Gastrocnemius medialis (tissue), 4 donors: ENCODE measurements around the gene ERCC4. TPM values are rescaled to one million over a fixed set of nuclear protein-coding genes. Genes with fewer than 3 reads are reported as not detected.

ENCODE experiments used
- ATAC-seq, 2 donors: fragments of 150-250 bp; one replicate each; pipeline ENCODE4 v1.9.1; 2016
- DNase-seq, 2 donors: peaks; one replicate each; pipeline ENCODE4 v3.0.0-alpha.2; 2019
- H3K27ac ChIP-seq, 4 donors: fragments of 200-600 bp; sonication (generic); 1 replicate in 1 of 4; 2 replicates in 3 of 4; pipeline ENCODE4 v1.5.1; 2016 to 2018; ENCODE audit warnings: mild to moderate bottlenecking in 2 of 4, moderate library complexity in 1 of 4
- H3K27me3 ChIP-seq, 3 donors: fragments of 200-600 bp; sonication (generic) in 2 of 3; 1 replicate in 1 of 3; 2 replicates in 2 of 3; pipeline versions ENCODE4 v1.5.1 to v1.6.0; 2016 to 2019; ENCODE audit warnings: mild to moderate bottlenecking in 1 of 3, moderate library complexity in 1 of 3
- H3K36me3 ChIP-seq, 2 donors: fragments of 200-600 bp; sonication (generic) in 1 of 2; one replicate each; pipeline ENCODE4 v1.5.1; 2017 to 2018
- H3K4me1 ChIP-seq, 2 donors: fragments of 200-600 bp; sonication (generic) in 1 of 2; one replicate each; pipeline ENCODE4 v1.5.1; 2016 to 2017; ENCODE audit warnings: mild to moderate bottlenecking in 2 of 2
- H3K4me3 ChIP-seq, 4 donors: fragments of 200-600 bp; sonication (generic) in 3 of 4; 1 replicate in 1 of 4; 2 replicates in 3 of 4; pipeline ENCODE4 v1.5.1; 2016 to 2019; ENCODE audit warnings: mild to moderate bottlenecking in 2 of 4
- H3K9me3 ChIP-seq, 3 donors: fragments of 200-600 bp; sonication (generic) in 2 of 3; 1 replicate in 1 of 3; 2 replicates in 2 of 3; pipeline ENCODE4 v1.5.1; 2016 to 2019
- POLR2A ChIP-seq, 2 donors: fragments of 450-650 bp; IDR thresholded peaks; one replicate each; pipeline ENCODE4 v1.6.1; 2017; ENCODE audit warnings: antibody characterized with exemption in 2 of 2, mild to moderate bottlenecking in 2 of 2, moderate library complexity in 2 of 2
- in situ Hi-C, 4 donors: fragments of 200-750 bp; cut with MboI; loops; one replicate each; pipeline versions ENCODE4 v1.15.0 to v1.8.0; 2017; ENCODE audit warnings: low sequenced_read_pairs in 4 of 4
- intact Hi-C: fragments of 100-400 bp; cut with DNase I; formaldehyde crosslinking; loops from one replicate; pipeline ENCODE4 v1.15.1; 2023; ENCODE audit warnings: low total_unique reads
- total RNA-seq, 4 donors: library from RNA; depleted of rRNA; stranded (reverse); fragments of >200 nt; gene quantifications; one replicate each; pipeline versions ENCODE4 v1.1.0 to v1.2.3, GENCODE V29; 2016
- TF ChIP-seq, protein P1 (sequence below), 5 experiments: fragments of 450-650 bp in 3 of 5; fragments of 200-600 bp in 2 of 5; sonication (generic) in 2 of 5; IDR thresholded peaks in 4 of 5; conservative IDR thresholded peaks in 1 of 5; 1 replicate in 4 of 5; 2 replicates in 1 of 5; pipeline ENCODE4 v1.5.1; 2016 to 2019; ENCODE audit warnings: antibody characterized with exemption in 5 of 5, mild to moderate bottlenecking in 3 of 5, moderate library complexity in 3 of 5

The ERCC4 gene
- total RNA-seq, 4 donors from 2014 or later, result 7.1 to 11.5 (median 8.4) TPM

DNA sequence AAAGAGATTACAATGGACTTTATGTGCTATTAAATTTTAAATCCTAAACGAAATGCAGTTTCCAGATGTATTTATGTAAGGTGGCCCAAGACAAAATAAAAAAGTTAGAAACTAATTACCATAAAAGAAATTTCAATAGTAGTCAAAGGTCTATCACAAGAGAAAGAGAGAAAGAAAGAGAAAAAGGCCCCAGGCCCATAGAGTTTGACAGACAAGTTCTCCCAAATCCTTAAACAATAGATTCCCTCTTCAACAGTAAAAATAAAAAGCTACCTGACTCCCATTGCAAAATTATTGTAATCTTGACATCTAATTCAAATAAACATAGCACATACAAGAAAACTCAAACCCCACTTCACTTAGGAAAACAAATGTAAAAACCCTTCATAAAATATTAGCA lies 8.6 kb upstream of the ERCC4 start:
- DNase-seq (no peak), ATAC-seq (no peak)
- intact Hi-C loops (no loop called here), in situ Hi-C loops (no loop called here)
- Histone ChIP-seq H3K9me3 (no peaks in the 10 kb centered on the region), H3K36me3 (no peaks in the 10 kb centered on the region), H3K4me1 (peaks cover 0 to 36% of the 10 kb centered on the region in 2 donors), H3K27ac (no peak overlapping the region), H3K27me3 (no peaks in the 10 kb centered on the region), H3K4me3 (no peak overlapping the region)
- TF ChIP-seq POLR2A (IDR thresholded peaks at IDR 0.05), result no peak
- TF ChIP-seq, protein P1, sequence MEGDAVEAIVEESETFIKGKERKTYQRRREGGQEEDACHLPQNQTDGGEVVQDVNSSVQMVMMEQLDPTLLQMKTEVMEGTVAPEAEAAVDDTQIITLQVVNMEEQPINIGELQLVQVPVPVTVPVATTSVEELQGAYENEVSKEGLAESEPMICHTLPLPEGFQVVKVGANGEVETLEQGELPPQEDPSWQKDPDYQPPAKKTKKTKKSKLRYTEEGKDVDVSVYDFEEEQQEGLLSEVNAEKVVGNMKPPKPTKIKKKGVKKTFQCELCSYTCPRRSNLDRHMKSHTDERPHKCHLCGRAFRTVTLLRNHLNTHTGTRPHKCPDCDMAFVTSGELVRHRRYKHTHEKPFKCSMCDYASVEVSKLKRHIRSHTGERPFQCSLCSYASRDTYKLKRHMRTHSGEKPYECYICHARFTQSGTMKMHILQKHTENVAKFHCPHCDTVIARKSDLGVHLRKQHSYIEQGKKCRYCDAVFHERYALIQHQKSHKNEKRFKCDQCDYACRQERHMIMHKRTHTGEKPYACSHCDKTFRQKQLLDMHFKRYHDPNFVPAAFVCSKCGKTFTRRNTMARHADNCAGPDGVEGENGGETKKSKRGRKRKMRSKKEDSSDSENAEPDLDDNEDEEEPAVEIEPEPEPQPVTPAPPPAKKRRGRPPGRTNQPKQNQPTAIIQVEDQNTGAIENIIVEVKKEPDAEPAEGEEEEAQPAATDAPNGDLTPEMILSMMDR (IDR thresholded peaks at IDR 0.05 in 4 of 5, conservative IDR thresholded peaks at IDR 0.05 in 1 of 5), result no peak

DNA sequence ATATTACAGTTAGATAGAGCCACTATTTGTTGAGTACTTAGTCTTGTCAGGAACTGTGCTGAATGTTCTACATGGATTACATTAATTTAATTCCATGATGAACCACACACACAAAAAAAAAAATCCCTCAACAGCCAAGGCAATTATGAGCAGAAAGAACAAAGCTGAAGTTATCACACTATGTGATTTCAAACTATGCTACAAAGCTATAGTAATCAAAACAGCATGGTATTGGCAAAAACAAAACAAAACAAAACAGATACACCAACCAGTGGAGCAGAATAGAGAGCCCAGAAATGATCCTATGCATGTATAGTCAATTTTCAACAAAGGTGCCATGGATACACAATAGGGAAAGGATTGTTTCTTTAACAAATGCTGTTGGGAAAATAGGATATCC lies 8.1 kb upstream of the ERCC4 start:
- H3K4me3 ChIP-seq, result no peak overlapping the region
- peaks cover 0 to 36% of the 10 kb centered on the region in 2 donors for H3K4me1 ChIP-seq
- in situ Hi-C loops, result no loop called here
- intact Hi-C loops, result no loop called here
- no peaks in the 10 kb centered on the region for H3K27me3 ChIP-seq
- ATAC-seq (no peak), DNase-seq (no peak)
- H3K36me3 ChIP-seq, result no peaks in the 10 kb centered on the region
- TF ChIP-seq, protein P1 (IDR thresholded peaks at IDR 0.05 in 4 of 5, conservative IDR thresholded peaks at IDR 0.05 in 1 of 5), result no peak
- H3K27ac ChIP-seq, result no peak overlapping the region
- H3K9me3 ChIP-seq, result no peaks in the 10 kb centered on the region

DNA sequence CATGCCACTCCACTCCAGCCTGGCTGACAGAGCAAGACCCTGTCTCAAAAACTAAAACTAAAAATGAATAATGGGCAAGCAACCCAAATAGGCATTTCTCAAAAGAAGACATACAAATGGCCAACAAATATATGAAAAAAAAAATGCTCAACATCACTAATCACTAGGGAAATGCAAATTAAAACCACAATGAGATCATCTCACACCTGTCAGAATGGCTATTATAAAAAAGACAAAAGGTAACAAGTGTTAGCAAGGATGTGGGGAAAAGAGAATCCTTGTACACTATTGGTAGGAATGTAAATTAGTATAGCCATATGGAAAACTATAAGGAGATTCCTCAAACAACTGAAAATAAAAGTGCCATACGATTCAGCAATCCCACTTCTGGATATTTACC lies 7.1 kb upstream of the ERCC4 start:
- no peak for DNase-seq
- no peak for ATAC-seq
- Histone ChIP-seq H3K4me3 (no peak overlapping the region), H3K27me3 (no peaks in the 10 kb centered on the region), H3K9me3 (no peaks in the 10 kb centered on the region), H3K27ac (no peak overlapping the region), H3K4me1 (peaks cover 0 to 36% of the 10 kb centered on the region in 2 donors), H3K36me3 (no peaks in the 10 kb centered on the region)
- TF ChIP-seq POLR2A (IDR thresholded peaks at IDR 0.05), result no peak
- TF ChIP-seq, protein P1 (IDR thresholded peaks at IDR 0.05 in 4 of 5, conservative IDR thresholded peaks at IDR 0.05 in 1 of 5), result no peak
- intact Hi-C loops, result no loop called here
- in situ Hi-C loops, result no loop called here

DNA sequence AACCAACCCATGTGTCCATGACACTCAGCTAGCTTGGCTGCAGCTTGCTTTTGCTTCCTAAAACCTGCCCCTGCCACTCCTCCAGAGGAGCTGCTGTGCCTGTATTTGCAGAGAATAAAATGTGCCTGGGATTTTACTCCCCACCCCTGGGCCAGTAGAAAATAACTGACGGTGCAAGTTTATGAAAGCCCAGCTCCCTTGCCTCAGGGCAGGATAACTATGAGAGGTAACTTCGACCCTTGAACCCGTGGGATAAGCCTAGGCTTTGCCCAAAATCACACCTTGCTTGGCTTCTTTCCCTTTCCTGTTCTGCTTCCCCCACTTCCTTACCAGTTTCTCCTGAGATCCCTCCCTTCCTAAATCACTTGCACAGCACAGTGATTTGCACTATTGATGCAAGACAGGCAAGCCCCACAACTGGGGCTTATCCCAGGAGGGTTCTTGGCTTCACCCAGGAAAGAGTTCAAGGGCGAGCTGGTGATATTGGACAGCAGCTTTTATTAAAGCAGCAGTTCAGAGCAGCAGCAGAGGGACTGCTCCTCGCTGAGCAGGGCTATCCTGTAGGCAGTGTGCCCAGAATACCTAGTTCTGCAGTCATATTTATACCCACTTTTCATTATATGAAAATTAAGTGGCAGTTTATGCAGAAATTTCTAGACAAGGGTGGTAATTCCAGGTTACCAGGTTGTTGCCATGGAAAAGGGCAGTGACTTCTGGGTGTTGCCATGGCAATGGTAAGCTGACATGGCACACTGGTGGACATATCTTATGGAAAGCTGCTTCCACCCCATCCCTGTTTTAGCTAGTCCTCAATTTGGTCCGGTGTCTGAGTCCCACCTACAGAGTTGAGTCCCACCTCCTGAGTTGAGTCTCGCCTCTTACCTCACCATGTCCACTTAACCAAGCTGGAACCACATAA lies 6.3 kb upstream of the ERCC4 start:
- in situ Hi-C loops, result no loop called here
- Histone ChIP-seq H3K27ac (no peak overlapping the region), H3K4me3 (no peak overlapping the region), H3K4me1 (peaks cover 2 to 36% of the 10 kb centered on the region in 2 donors), H3K27me3 (no peaks in the 10 kb centered on the region), H3K36me3 (no peaks in the 10 kb centered on the region), H3K9me3 (no peaks in the 10 kb centered on the region)
- intact Hi-C loops, result no loop called here
- TF ChIP-seq, protein P1 (IDR thresholded peaks at IDR 0.05 in 4 of 5, conservative IDR thresholded peaks at IDR 0.05 in 1 of 5), result no peak
- no peak for TF ChIP-seq POLR2A (IDR thresholded peaks at IDR 0.05)
- DNase-seq, result no peak
- no peak for ATAC-seq
